LNCAP (cell line): ENCODE measurements around the gene NFIA.

Source experiments
- TF ChIP-seq, protein P1 (sequence below): fragments of 450-650 bp; IDR thresholded peaks from 2 replicates; pipeline ENCODE4 v1.5.1; 2017; ENCODE audit warnings: mild to moderate bottlenecking

NFIA gene

DNA sequence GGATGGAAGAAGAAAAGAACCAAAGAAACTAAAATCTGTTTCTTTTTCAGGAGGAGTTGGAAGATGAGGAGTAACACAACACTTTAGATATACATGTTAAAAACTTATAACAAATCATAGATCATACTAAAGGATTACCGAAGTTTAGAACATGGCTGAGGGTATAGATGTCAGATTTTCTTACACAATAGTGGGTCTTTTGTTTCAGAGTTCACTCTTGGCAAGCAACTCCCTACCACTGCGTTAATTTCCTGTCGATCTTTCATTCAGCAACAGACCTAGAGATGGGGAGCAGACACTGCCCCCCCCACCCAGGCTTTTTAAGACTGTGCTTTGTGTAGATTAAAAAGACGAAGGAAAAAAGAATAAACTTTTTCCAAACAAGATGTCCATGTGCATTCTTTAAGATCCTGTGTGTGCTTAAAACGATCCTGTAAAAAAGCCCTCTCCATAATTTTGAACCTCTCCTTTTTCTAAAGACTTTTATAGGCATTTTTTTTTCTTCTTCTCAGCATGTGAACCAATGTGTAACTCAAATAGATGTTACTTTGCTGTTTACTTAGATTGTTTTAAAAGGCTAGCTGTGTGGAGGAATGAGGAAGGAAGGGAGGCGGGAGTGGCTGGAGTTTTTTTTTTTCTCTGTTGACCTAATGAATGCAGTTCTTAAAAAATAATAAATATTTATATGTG is 50.4 kb downstream of the NFIA start:
- TF ChIP-seq, protein P1, sequence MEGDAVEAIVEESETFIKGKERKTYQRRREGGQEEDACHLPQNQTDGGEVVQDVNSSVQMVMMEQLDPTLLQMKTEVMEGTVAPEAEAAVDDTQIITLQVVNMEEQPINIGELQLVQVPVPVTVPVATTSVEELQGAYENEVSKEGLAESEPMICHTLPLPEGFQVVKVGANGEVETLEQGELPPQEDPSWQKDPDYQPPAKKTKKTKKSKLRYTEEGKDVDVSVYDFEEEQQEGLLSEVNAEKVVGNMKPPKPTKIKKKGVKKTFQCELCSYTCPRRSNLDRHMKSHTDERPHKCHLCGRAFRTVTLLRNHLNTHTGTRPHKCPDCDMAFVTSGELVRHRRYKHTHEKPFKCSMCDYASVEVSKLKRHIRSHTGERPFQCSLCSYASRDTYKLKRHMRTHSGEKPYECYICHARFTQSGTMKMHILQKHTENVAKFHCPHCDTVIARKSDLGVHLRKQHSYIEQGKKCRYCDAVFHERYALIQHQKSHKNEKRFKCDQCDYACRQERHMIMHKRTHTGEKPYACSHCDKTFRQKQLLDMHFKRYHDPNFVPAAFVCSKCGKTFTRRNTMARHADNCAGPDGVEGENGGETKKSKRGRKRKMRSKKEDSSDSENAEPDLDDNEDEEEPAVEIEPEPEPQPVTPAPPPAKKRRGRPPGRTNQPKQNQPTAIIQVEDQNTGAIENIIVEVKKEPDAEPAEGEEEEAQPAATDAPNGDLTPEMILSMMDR: no peak

DNA sequence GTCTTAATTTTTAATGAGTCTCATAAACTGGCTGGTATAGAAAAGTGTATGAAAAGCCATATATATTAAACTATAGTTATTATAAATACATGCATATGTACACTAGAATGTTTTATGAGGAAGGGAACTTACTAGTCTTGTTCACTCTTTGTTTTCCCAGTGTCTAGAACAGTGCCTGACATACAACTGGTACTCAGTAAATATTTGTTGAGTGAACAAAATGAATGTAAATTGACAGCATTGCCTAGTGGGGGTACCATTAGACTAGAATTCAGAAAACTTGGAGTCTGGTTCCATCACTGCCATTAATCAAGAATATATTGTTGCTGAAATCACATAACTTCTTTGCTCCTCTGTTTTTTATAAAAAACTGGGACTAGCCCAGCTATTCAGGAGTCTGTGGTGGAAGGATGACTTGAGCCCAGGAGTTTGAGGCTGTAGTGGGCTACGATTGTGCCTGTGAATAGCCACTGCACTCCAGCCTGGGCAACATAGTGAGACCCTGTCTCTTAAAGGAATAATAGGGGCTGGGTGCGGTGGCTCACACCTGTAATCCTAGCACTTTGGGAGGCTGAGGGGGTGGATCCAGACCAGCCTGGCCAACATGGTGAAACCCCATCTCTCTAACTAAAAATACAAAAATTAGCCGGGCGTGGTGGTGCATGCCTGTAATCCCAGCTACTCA is 51.1 kb downstream of the NFIA start:
- TF ChIP-seq, protein P1: no peak

DNA sequence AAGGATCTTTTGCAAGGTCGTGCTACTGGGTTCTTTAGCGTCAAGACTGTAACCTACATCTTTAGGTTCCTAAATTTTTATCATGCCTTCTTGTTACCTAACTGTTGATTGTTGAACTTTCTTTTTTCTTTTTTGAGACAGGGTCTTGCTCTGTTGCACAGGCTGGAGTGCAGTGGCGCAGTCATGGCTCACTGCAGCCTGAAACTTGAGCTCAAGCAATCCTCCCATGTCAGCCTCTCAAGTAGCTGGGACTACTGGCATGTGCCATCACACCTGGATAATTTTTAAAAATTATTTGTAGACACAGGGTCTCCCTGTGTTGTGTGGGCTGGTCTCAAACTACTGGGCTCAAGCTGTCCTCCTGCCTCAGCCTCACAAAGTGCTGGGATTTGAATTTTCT is 52.9 kb downstream of the NFIA start:
- TF ChIP-seq, protein P1: no peak

GRCh38 chr1:61138305-61138704 is 55.9 kb downstream of the NFIA start:
- TF ChIP-seq, protein P1: no peak

DNA sequence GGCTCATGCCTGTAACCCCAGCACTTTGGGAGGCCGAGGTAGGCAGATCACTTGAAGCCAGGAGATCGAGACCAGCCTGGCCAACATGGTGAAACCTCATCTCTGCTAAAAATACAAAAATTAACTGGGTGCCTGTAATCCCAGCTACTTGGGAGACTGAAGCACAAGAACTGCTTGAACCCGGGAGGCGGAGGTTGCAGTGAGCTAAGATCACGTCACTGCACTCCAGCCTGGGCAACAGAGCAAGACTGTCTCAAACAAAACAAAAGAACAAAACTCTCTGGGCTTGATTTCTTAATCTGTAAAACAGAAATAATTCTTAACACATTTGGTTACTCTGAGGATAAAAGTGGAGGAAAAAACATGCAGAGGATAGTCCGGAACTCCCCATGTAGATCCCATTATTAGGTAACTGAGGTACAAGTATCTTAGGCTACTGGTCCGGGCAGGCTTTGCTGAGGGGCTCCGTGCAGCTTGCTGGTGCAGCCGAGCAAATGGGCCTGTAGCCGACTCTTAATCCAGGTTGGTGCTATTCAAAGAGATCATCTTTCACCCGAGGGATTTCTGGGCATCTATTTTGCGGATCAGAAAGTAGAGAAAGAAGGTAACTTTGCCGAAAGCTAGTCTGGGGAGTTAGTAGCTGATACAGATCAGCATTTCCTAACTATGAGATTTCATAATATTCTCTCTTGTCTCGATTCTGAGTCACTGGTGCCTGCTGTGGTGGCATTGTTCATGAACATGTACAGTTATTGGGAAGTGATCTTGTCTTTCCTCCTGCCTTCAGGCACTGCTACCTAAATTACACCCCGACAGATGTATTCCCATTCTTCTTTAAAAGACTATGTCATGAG is 56.8 kb downstream of the NFIA start:
- TF ChIP-seq, protein P1: no peak

GRCh38 chr1:61139775-61140549 is 57.6 kb downstream of the NFIA start:
- TF ChIP-seq, protein P1: no peak

DNA sequence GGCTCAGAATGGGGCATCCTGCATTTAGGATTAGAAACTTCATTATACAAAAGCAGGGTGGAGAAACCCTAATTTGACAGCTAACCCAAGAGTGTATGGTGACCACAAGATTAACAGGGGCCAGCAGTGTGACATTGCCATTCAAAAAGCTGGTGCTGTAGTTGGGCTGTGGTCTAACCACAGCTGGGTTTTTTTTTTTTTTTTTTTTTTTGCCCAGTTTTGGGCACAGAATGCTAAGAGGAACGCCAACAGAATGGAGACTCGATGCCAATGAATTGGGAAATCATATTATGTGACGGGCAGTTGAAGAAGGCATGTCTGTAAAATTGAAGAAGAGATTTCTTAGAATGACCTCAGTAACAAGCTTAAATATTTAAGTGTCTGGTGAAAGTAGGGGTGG is 58.4 kb downstream of the NFIA start:
- TF ChIP-seq, protein P1: no peak
